Panc1 (cell line): Measurements from ENCODE around the gene MIPOL1.

Experiments used
- POLR2AphosphoS5 ChIP-seq: IDR thresholded peaks from 2 replicates; pipeline ENCODE4 v1.6.1; 2012; ENCODE audit warnings: mild to moderate bottlenecking, low read depth, low read length, moderate library complexity
- SIN3A ChIP-seq: IDR thresholded peaks from 2 replicates; pipeline ENCODE4 v1.6.1; 2012; ENCODE audit warnings: low read depth, mild to moderate bottlenecking, low read length, moderate library complexity, borderline replicate concordance; ENCODE audit not compliant: insufficient read depth
- TCF7L2 ChIP-seq: IDR thresholded peaks from 2 replicates; pipeline ENCODE4 v1.6.1; 2011; ENCODE audit warnings: mild to moderate bottlenecking, low read depth, low read length, inconsistent platforms
- TF ChIP-seq, protein P1 (sequence below): fragments of 450-650 bp; IDR thresholded peaks from 2 replicates; pipeline ENCODE4 v1.5.1; 2017; ENCODE audit warnings: mild to moderate bottlenecking

DNA sequence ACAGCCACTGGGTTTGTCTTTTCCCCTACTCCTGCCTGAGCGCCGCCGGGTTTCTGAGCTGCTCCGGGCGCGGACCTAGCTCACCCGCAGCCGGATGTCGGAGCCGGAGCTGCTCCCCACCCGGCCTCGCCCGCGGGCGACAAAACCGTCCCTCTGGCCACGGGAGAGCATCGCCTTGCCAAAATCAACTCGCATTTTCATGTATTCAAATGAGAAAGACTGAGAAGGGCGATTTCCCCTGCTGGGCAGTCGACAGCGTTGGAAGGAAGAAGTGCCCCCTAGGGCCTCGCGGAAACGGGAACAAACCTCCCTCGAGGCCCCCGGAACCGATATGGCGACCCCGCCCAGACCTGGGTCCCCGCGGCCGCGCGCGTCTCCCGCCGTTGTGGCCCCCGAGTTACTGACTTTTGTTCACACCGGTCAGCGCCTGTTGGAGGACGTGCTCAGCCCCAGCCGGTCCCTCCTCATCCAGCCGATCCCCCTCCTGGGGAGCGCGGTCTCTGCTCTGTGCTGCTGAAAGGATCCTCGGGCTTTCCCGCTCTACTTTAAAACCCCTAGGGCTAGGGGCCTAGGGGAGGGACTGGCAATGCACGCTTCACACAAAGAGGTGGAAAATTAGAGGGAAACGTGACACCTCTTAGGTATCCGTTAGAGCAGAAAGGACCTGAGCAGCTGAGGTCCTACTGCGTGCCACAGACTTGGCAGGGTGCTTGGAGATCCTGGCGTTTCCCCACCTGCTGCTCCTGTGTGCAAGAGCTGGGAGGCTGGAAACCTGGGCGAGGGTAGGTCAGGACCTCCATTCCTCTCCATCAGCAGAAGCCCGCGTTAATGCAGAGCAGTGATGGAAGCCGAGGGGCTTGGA is 402.0 kb downstream of the MIPOL1 start:
- no peak for TF ChIP-seq SIN3A
- TF ChIP-seq, protein P1, sequence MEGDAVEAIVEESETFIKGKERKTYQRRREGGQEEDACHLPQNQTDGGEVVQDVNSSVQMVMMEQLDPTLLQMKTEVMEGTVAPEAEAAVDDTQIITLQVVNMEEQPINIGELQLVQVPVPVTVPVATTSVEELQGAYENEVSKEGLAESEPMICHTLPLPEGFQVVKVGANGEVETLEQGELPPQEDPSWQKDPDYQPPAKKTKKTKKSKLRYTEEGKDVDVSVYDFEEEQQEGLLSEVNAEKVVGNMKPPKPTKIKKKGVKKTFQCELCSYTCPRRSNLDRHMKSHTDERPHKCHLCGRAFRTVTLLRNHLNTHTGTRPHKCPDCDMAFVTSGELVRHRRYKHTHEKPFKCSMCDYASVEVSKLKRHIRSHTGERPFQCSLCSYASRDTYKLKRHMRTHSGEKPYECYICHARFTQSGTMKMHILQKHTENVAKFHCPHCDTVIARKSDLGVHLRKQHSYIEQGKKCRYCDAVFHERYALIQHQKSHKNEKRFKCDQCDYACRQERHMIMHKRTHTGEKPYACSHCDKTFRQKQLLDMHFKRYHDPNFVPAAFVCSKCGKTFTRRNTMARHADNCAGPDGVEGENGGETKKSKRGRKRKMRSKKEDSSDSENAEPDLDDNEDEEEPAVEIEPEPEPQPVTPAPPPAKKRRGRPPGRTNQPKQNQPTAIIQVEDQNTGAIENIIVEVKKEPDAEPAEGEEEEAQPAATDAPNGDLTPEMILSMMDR: no peak
- no peak for TF ChIP-seq TCF7L2
- TF ChIP-seq POLR2AphosphoS5: no peak
